H1 (cell line): Measurements from ENCODE around the gene A4GALT. TPM values are rescaled to one million over a fixed set of nuclear protein-coding genes. Genes with fewer than 3 reads are reported as not detected.
"Not testable (repeated sequence)": the region's sequence is repeated elsewhere in the genome, so short reads cannot be mapped to it uniquely, and the experiment has no call there.

Source experiments
- CTCF ChIA-PET: fragments of 300-600 bp; sonication (Branson Sonifier 250); formaldehyde crosslinking; loops from one replicate; lab custom pipeline; 2021; ENCODE audit not compliant: partially characterized antibody; lab: Charles Lee
- POLR2A ChIA-PET: fragments of 300-600 bp; sonication (Branson Sonifier 250); formaldehyde crosslinking; loops from one replicate; lab custom pipeline; 2021; ENCODE audit warnings: inconsistent platforms; ENCODE audit not compliant: partially characterized antibody; lab: Charles Lee
- DNase-seq, 2 experiments: peaks; one replicate each; pipeline versions ENCODE4 v3.0.0 to v3.0.0-alpha.2; 2010 to 2022; ENCODE audit warnings: low spot score in 2 of 2, low read depth in 1 of 2, mixed read lengths in 1 of 2
- FAIRE-seq: peaks from 2 replicates; lab custom pipeline; 2011; peaks lifted over from hg19 to GRCh38; lab: Jason Lieb, UNC
- H2AFZ ChIP-seq: 2 replicates; pipeline ENCODE4 v1.8.1; 2012; ENCODE audit warnings: low read length, inconsistent platforms
- H2AK5ac ChIP-seq: 2 replicates; pipeline ENCODE4 v1.6.1; 2013; ENCODE audit warnings: low read depth, low read length
- H2BK120ac ChIP-seq: replicated peaks from 2 replicates; pipeline ENCODE3; 2013; ENCODE audit warnings: low read depth, low read length, inconsistent platforms
- H2BK12ac ChIP-seq: 2 replicates; pipeline ENCODE4 v1.6.1; 2013; ENCODE audit warnings: low read depth, low read length
- H2BK15ac ChIP-seq: 2 replicates; pipeline ENCODE4 v1.6.1; 2013; ENCODE audit warnings: low read length
- H2BK20ac ChIP-seq: 2 replicates; pipeline ENCODE4 v1.6.1; 2013; ENCODE audit warnings: low read length
- H2BK5ac ChIP-seq: 2 replicates; pipeline ENCODE4 v1.6.1; 2013; ENCODE audit warnings: low read depth, low read length
- H3K14ac ChIP-seq: 2 replicates; pipeline ENCODE4 v1.6.1; 2013; ENCODE audit warnings: inconsistent platforms; ENCODE audit not compliant: insufficient read length
- H3K18ac ChIP-seq: 2 replicates; pipeline ENCODE4 v1.6.1; 2013; ENCODE audit warnings: low read length; ENCODE audit errors: extremely low read depth
- H3K23ac ChIP-seq: 2 replicates; pipeline ENCODE4 v1.6.1; 2013; ENCODE audit warnings: inconsistent platforms; ENCODE audit not compliant: insufficient read length
- H3K23me2 ChIP-seq: 2 replicates; pipeline ENCODE4 v1.6.1; 2013; ENCODE audit warnings: low read depth, low read length
- H3K27ac ChIP-seq: 2 replicates; pipeline ENCODE4 v1.6.1; 2011; ENCODE audit warnings: low read depth, low read length, inconsistent platforms
- H3K27me3 ChIP-seq, 4 experiments: replicated peaks in 1 of 4; 1 replicate in 1 of 4; 2 replicates in 3 of 4; pipeline versions ENCODE4 v1.6.1 to v1.8.1; 2011 to 2013; ENCODE audit warnings: low read length in 3 of 4, mild to moderate bottlenecking in 3 of 4, inconsistent platforms in 2 of 4, mixed read lengths in 2 of 4, moderate library complexity in 1 of 4; ENCODE audit not compliant: control insufficient read depth in 3 of 4, insufficient read depth in 3 of 4; ENCODE audit errors: extremely low read depth in 1 of 4
- H3K36me3 ChIP-seq, 4 experiments: 2 replicates each; pipeline versions ENCODE4 v1.6.1 to v1.8.1; 2011 to 2013; ENCODE audit warnings: mild to moderate bottlenecking in 4 of 4, low read length in 3 of 4, moderate library complexity in 2 of 4, control low read depth in 1 of 4, inconsistent platforms in 1 of 4; ENCODE audit not compliant: insufficient read depth in 4 of 4, control insufficient read depth in 2 of 4
- H3K4ac ChIP-seq: replicated peaks from 2 replicates; pipeline ENCODE3; 2013; ENCODE audit warnings: low read length, low read depth, mixed read lengths, inconsistent platforms; ENCODE audit not compliant: insufficient read length
- H3K4me1 ChIP-seq, 4 experiments: replicated peaks in 1 of 4; 1 replicate in 1 of 4; 2 replicates in 3 of 4; pipeline versions ENCODE4 v1.6.1 to v1.8.1; 2011 to 2013; ENCODE audit warnings: low read length in 3 of 4, inconsistent platforms in 2 of 4, mixed read lengths in 1 of 4; ENCODE audit not compliant: insufficient read depth in 4 of 4, control insufficient read depth in 3 of 4
- H3K4me2 ChIP-seq, 2 experiments: 2 replicates each; pipeline versions ENCODE4 v1.6.1 to v1.8.1; 2011 to 2013; ENCODE audit warnings: low read depth in 2 of 2, low read length in 2 of 2, control low read depth in 1 of 2, inconsistent platforms in 1 of 2, mild to moderate bottlenecking in 1 of 2; ENCODE audit not compliant: insufficient read depth in 1 of 2
- H3K4me3 ChIP-seq, 4 experiments: fragments of 200-600, 300-600 bp in 1 of 4; sonication (generic), shearing (Covaris generic), sonication (Bioruptor Twin) in 1 of 4; 2 replicates each; pipeline versions ENCODE4 v1.5.1 to v1.8.1; 2011 to 2016; ENCODE audit warnings: low read length in 4 of 4, low read depth in 3 of 4, control low read depth in 2 of 4, inconsistent platforms in 2 of 4, mild to moderate bottlenecking in 2 of 4, mixed read lengths in 1 of 4, moderate library complexity in 1 of 4; ENCODE audit not compliant: insufficient read depth in 2 of 4; ENCODE audit errors: extremely low read depth in 1 of 4
- H3K56ac ChIP-seq: replicated peaks from 2 replicates; pipeline ENCODE3; 2013; ENCODE audit warnings: low read depth, mild to moderate bottlenecking, mixed read lengths, low read length, inconsistent platforms; ENCODE audit not compliant: insufficient read length
- H3K79me1 ChIP-seq: 2 replicates; pipeline ENCODE4 v1.6.1; 2013; ENCODE audit warnings: low read depth, low read length, control low read depth
- H3K79me2 ChIP-seq, 2 experiments: 2 replicates each; pipeline versions ENCODE4 v1.6.1 to v1.8.1; 2012 to 2013; ENCODE audit warnings: low read length in 2 of 2, mild to moderate bottlenecking in 2 of 2, inconsistent platforms in 1 of 2; ENCODE audit not compliant: insufficient read depth in 2 of 2, control insufficient read depth in 1 of 2
- H3K9ac ChIP-seq, 4 experiments: replicated peaks in 1 of 4; 1 replicate in 1 of 4; 2 replicates in 3 of 4; pipeline versions ENCODE4 v1.6.1 to v1.8.1; 2011 to 2013; ENCODE audit warnings: low read depth in 3 of 4, low read length in 3 of 4, control low read depth in 2 of 4, mild to moderate bottlenecking in 2 of 4, moderate library complexity in 2 of 4, inconsistent platforms in 1 of 4; ENCODE audit errors: extremely low read depth in 1 of 4
- H3K9me3 ChIP-seq, 2 experiments: 2 replicates each; pipeline versions ENCODE4 v1.6.1 to v1.8.1; 2012 to 2013; ENCODE audit warnings: mild to moderate bottlenecking in 2 of 2, moderate library complexity in 2 of 2, control low read depth in 1 of 2, inconsistent platforms in 1 of 2, low read depth in 1 of 2, low read length in 1 of 2, mixed read lengths in 1 of 2; ENCODE audit not compliant: insufficient read depth in 2 of 2
- H4K20me1 ChIP-seq, 2 experiments: replicated peaks in 1 of 2; 2 replicates each; pipeline versions ENCODE3 to v1.8.1; 2011 to 2013; ENCODE audit warnings: inconsistent platforms in 2 of 2, low read length in 2 of 2, mild to moderate bottlenecking in 1 of 2; ENCODE audit not compliant: insufficient read depth in 2 of 2, control insufficient read depth in 1 of 2
- H4K5ac ChIP-seq: 2 replicates; pipeline ENCODE4 v1.6.1; 2013; ENCODE audit warnings: low read length, low read depth, mixed read lengths, inconsistent platforms; ENCODE audit not compliant: insufficient read length
- H4K8ac ChIP-seq: 2 replicates; pipeline ENCODE4 v1.8.0; 2013; ENCODE audit warnings: mild to moderate bottlenecking, moderate library complexity, low read length, inconsistent platforms; ENCODE audit not compliant: insufficient read depth; ENCODE audit errors: extremely low read depth
- H4K91ac ChIP-seq: replicated peaks from 2 replicates; pipeline ENCODE3; 2013; ENCODE audit warnings: low read length, mixed read lengths, inconsistent platforms; ENCODE audit not compliant: insufficient read length
- WGBS, 2 experiments: shearing (Covaris generic) in 1 of 2; methylation state at CpG; one replicate each; pipeline versions ENCODE4 v1.1.6 to v1.1.7; 2013 to 2015; ENCODE audit warnings: low lambda C conversion rate in 2 of 2, mixed read lengths in 2 of 2, inconsistent platforms in 1 of 2, low coverage in 1 of 2, missing lambda C conversion rate in 1 of 2; ENCODE audit not compliant: insufficient replicate concordance in 2 of 2, insufficient coverage in 1 of 2, insufficient read length in 1 of 2; ENCODE audit errors: extremely low coverage in 1 of 2, missing lambda C conversion rate in 1 of 2; 5-methylcytosine and 5-hydroxymethylcytosine counted together
- polyA plus RNA-seq, 7 experiments: library from polyadenylated mRNA; depleted of rRNA in 3 of 7; stranded (reverse) in 5 of 7; unstranded in 2 of 7; fragments of >200 nt in 5 of 7; fragments of 200-250 nt in 2 of 7; gene quantifications; 1 replicate in 5 of 7; 2 replicates in 1 of 7; 4 replicates in 1 of 7; pipeline versions ENCODE4 v1.2.1 to v1.2.3, GENCODE V29; 2011 to 2013; ENCODE audit warnings: missing spikeins in 2 of 7, mixed read lengths in 2 of 7
- total RNA-seq: library from RNA; stranded (reverse); fragmentation: NEBNext Ultra II Directional; extraction: Animal tissue kit (Norgen Biotek cat#: 25700); gene quantifications from 2 replicates; pipeline ENCODE4 v1.2.1, GENCODE V29; 2021

The A4GALT gene
- total and polyA plus RNA-seq, 2 of the 8 experiments (the other 6 are each of a cell fraction or from before 2014, with no cell fraction given), result 7.2 to 13.8 TPM

DNA sequence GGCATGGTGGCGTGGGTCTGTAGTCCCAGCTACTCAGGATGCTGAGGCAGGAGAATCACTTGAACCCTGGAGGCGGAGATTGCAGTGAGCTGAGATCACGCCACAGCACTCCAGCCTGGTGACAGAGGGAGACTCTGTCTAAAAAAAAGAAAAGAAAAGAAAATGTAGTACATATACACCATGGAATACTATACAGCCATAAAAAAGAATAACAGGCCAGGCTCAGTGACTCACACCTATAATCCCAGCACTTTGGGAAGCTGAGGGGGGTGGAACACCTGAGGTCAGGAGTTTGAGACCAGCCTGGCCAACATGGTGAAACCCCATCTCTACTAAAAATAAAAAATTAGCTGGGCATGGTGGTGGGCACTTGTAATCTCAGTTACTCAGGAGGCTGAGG is 12.7 kb upstream of the A4GALT start:
- FAIRE-seq, H2AK5ac ChIP-seq, H3K56ac ChIP-seq, H3K4me3 ChIP-seq, H3K14ac ChIP-seq, H3K79me1 ChIP-seq, H3K9me3 ChIP-seq, H2BK120ac ChIP-seq, H2BK5ac ChIP-seq, H4K91ac ChIP-seq, H3K27me3 ChIP-seq, H3K4me2 ChIP-seq, H2AFZ ChIP-seq, H3K9ac ChIP-seq, H3K23ac ChIP-seq, H3K23me2 ChIP-seq, H3K4me1 ChIP-seq, H2BK12ac ChIP-seq, H2BK20ac ChIP-seq, H3K27ac ChIP-seq, H4K20me1 ChIP-seq, H3K18ac ChIP-seq, H4K8ac ChIP-seq, H3K36me3 ChIP-seq, H3K79me2 ChIP-seq, H4K5ac ChIP-seq, DNase-seq, H2BK15ac ChIP-seq, H3K4ac ChIP-seq: not testable (repeated sequence)
- ChIA-PET CTCF (interaction anchor here (0.8 kb wide), 1 partner anchor 187 kb away, joined by 3 read pairs; no protein-coding TSS in a partner anchor), POLR2A (interaction anchor here (0.7 to 0.9 kb wide), 2 partner anchors 10 to 119 kb away, joined by 3 to 5 read pairs; partner anchors contain the start of gene POLDIP3)
- 89% methylated on average over 3 of the region's 3 CpGs; no CpG with 5 or more reads in 1 of the 2 experiments for WGBS, 2 experiments
